ENCODE results near the gene AGRN.

- TF ChIP-seq, protein P1, sequence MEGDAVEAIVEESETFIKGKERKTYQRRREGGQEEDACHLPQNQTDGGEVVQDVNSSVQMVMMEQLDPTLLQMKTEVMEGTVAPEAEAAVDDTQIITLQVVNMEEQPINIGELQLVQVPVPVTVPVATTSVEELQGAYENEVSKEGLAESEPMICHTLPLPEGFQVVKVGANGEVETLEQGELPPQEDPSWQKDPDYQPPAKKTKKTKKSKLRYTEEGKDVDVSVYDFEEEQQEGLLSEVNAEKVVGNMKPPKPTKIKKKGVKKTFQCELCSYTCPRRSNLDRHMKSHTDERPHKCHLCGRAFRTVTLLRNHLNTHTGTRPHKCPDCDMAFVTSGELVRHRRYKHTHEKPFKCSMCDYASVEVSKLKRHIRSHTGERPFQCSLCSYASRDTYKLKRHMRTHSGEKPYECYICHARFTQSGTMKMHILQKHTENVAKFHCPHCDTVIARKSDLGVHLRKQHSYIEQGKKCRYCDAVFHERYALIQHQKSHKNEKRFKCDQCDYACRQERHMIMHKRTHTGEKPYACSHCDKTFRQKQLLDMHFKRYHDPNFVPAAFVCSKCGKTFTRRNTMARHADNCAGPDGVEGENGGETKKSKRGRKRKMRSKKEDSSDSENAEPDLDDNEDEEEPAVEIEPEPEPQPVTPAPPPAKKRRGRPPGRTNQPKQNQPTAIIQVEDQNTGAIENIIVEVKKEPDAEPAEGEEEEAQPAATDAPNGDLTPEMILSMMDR (IDR thresholded peaks at IDR 0.05): peak; percentile 7
- TF ChIP-seq EZH2 (IDR thresholded peaks at IDR 0.05): peak; percentile 90
Observed at GRCh38 chr1:998995-999724, 20.8 kb upstream of the AGRN start.
